ENCODE results near the gene CTSK.

Gene CTSK

DNA sequence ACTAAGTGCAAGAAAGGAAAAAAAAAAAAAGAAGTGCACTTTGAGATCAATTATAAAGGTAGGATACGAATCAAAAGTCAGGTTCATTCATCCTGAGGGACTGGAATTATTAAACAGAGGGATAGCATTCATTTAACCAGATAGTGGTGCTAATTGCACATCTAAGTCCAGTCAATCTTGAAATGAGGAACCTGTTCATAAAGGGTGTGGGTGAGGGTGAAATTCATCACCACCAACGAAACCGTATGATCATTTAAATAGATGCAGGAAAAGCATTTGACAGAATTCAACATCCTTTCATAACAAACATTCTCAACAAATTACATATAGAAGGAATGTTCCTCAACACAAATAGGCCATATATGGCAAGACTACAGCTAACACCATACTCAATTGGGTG is 48.0 kb downstream of the CTSK start:
- DNase-seq (ENCODE audit: low read depth) = no peak

DNA sequence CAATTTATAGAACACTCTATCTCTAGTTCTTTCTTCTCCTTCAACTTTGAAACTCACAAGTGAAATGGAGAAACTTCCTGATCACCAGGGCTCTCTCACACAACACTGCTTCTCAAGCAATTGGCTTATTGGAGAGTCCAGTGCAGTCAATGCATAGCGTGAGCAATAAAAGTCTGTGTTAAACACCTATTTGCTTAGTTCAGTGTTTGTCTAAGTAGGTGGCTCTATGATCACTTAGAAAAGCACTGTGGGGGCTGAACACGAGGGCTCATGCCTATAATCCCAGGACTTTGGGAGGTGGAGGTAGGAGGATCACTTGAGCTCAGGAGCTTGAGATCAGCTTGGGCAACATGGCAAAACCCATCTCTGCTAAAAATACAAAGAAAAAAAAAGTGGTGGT is 54.6 kb downstream of the CTSK start:
- DNase-seq (ENCODE audit: low read depth) = no peak

DNA sequence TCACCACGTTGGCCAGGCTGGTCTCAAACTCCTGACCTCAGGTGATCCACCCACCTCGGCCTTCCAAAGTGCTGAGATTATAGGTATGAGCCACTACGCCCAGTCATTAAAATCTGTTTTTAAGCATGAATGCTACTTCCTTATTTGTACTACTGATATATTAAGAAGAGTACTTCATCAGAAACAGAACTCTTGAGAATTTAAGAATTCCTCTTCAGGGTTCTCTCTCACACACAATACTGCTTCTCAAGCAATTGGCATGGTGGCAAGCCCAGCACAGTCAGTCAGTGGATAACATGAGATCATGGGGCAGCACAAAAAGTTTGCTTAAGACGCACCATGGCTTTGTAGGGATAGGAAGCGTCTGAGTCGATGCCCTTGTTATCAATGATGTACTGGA is 56.6 kb downstream of the CTSK start:
- DNase-seq (ENCODE audit: low read depth) = no peak

DNA sequence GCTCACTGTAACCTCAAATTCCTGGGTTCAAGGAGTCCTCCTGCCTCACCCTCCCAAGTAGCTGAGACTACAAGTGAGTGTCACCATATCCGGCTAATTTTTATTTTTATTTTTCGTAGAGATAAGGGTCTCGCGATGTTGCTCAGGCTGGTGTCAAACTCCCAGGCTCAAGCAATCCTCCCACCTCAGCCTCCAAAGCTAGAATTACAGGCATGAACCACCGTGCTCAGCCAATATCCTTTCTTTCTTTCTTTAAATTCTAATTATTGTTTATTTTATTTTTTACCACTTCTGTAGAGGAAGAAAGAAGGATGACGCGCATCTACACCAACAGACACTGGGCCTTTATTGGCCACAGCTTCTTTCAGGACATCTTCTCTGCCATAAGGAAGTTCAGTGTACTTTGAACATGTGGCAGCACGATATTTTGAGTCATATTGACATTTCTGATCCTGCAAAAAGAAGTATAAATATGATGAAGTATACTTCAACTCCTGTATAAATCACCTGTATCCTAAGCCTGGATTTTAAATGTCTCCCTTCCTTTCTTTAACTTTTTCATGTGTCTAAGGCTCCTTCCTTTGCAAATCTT is 58.2 kb downstream of the CTSK start:
- no peak for DNase-seq (ENCODE audit: low read depth)

DNA sequence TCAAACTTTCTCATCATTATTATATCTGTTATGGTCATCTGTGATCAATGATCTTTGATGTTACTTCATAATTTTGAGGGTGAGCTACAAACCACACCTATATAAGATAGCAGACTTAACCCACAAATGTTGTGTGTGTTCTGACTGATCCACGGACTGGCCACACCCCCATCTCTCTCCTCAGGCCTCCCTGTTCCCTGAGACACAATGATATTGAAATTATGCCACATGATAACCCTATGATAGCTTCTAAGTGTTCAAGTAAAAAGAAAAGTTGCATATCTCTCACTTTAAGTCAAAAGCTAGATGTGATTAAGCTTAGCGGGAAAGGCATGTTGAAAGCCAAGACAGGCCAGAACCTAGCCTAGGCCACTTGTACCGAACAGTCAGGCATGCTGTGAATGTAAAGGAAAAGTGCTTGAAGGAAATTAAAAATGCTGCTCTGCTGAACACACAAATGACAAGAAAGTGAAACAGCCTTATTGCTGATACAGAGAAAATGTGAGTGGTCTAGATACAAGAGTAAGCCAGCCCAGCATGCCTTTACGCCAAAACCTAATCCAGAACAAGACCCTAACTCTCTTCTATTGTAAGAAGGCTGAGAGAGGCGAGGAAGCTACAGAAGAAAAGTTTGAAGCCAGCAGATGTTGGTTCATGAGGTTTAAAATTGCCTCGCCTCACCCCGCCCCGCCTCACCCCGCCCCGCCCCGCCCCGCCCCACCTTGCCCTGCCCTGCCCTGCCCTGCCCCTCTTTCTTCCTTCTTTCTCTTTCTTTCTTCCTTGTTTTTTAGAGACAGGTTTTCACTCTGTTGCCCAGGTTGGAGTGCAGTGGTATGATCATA is 59.0 kb downstream of the CTSK start:
- no peak for DNase-seq (ENCODE audit: low read depth)

Measured in T follicular helper cell (primary cell).